Muscle of leg (tissue), 11 donors: ENCODE measurements around the gene DIP2C. TPM values are rescaled to one million over a fixed set of nuclear protein-coding genes. Genes with fewer than 3 reads are reported as not detected.
"Not testable (repeated sequence)": the region's sequence is repeated elsewhere in the genome, so short reads cannot be mapped to it uniquely, and the experiment has no call there.

Experiments used
- DNase-seq: peaks from one replicate; pipeline ENCODE4 v3.0.0; 2013
- H3K27ac ChIP-seq: one replicate; pipeline ENCODE4 v1.5.1; 2013; ENCODE audit warnings: mild to moderate bottlenecking, low read length, control low read depth
- H3K27me3 ChIP-seq: one replicate; pipeline ENCODE4 v1.6.1; 2013; ENCODE audit warnings: low read length; ENCODE audit not compliant: control insufficient read depth, insufficient read depth
- H3K36me3 ChIP-seq: one replicate; pipeline ENCODE4 v1.6.1; 2013; ENCODE audit warnings: low read length; ENCODE audit not compliant: control insufficient read depth, insufficient read depth
- H3K4me1 ChIP-seq: one replicate; pipeline ENCODE4 v1.6.1; 2013; ENCODE audit warnings: low read length; ENCODE audit not compliant: control insufficient read depth, insufficient read depth
- H3K4me3 ChIP-seq: one replicate; pipeline ENCODE4 v1.5.1; 2013; ENCODE audit warnings: low read length, control low read depth
- H3K9me3 ChIP-seq: replicated peaks from 2 replicates; pipeline ENCODE4 v1.6.1; 2013; ENCODE audit warnings: low read depth, low read length; ENCODE audit not compliant: control insufficient read depth
- WGBS: methylation state at CpG from one replicate; pipeline ENCODE4 v1.1.5; 2013; ENCODE audit warnings: missing lambda C conversion rate; ENCODE audit not compliant: insufficient coverage; 5-methylcytosine and 5-hydroxymethylcytosine counted together
- polyA plus RNA-seq, 8 donors: library from polyadenylated mRNA; unstranded; fragments of 120-200 nt; gene quantifications; one replicate each; pipeline versions ENCODE4 v1.2.1 to v1.2.3, GENCODE V29; 2013; ENCODE audit warnings: inconsistent platforms in 1 of 8, low replicate concordance in 1 of 8; ENCODE audit not compliant: insufficient read length in 8 of 8, insufficient read depth in 1 of 8
- total RNA-seq: library from RNA; stranded (reverse); fragments of 120-200 nt; gene quantifications from one replicate; pipeline ENCODE4 v1.2.4, GENCODE V29; 2013

Gene DIP2C
- total and polyA plus RNA-seq, 9 donors, result 15.1 to 30.8 (median 24.8) TPM

- no peak for DNase-seq
- no peaks in the 10 kb centered on the region for H3K9me3 ChIP-seq
- H3K27ac ChIP-seq, result no peak overlapping the region
- no peaks in the 10 kb centered on the region for H3K27me3 ChIP-seq
- peaks cover 35% of the 10 kb centered on the region for H3K4me1 ChIP-seq
- no peak overlapping the region for H3K4me3 ChIP-seq
- peaks cover 3% of the 10 kb centered on the region for H3K36me3 ChIP-seq
- WGBS, result 70% methylated on average over 9 of the region's 25 CpGs
Observed at GRCh38 chr10:519716-520401, 169.6 kb downstream of the DIP2C start.

GRCh38 chr10:519055-519715 is 170.3 kb downstream of the DIP2C start:
- Histone ChIP-seq H3K27ac (no peak overlapping the region), H3K4me1 (peaks cover 41% of the 10 kb centered on the region), H3K9me3 (no peaks in the 10 kb centered on the region), H3K4me3 (no peak overlapping the region), H3K27me3 (no peaks in the 10 kb centered on the region), H3K36me3 (peaks cover 3% of the 10 kb centered on the region)
- no peak for DNase-seq
- 79% methylated on average over 15 of the region's 16 CpGs for WGBS

GRCh38 chr10:517872-518475 is 171.5 kb downstream of the DIP2C start:
- 83% methylated on average over 11 of the region's 15 CpGs for WGBS
- Histone ChIP-seq H3K36me3 (peaks cover 3% of the 10 kb centered on the region), H3K27ac (no peak overlapping the region), H3K27me3 (no peaks in the 10 kb centered on the region), H3K9me3 (no peaks in the 10 kb centered on the region), H3K4me3 (no peak overlapping the region), H3K4me1 (peaks cover 47% of the 10 kb centered on the region)
- no peak for DNase-seq

GRCh38 chr10:517241-517830 is 172.1 kb downstream of the DIP2C start:
- DNase-seq, result no peak
- Histone ChIP-seq H3K4me1 (peaks cover 45% of the 10 kb centered on the region), H3K27ac (no peak overlapping the region), H3K9me3 (no peaks in the 10 kb centered on the region), H3K36me3 (peaks cover 3% of the 10 kb centered on the region), H3K27me3 (no peaks in the 10 kb centered on the region), H3K4me3 (no peak overlapping the region)
- WGBS, result 80% methylated on average over 2 of the region's 11 CpGs

- 79% methylated on average over 8 of the region's 10 CpGs for WGBS
Observed at GRCh38 chr10:516764-517163, 172.7 kb downstream of the DIP2C start.

GRCh38 chr10:515674-516073 is 173.8 kb downstream of the DIP2C start:
- 93% methylated on average over 3 of the region's 8 CpGs for WGBS
- Histone ChIP-seq H3K4me3 (no peak overlapping the region), H3K4me1 (peaks cover 47% of the 10 kb centered on the region), H3K27ac (no peak overlapping the region), H3K27me3 (no peaks in the 10 kb centered on the region), H3K9me3 (no peaks in the 10 kb centered on the region), H3K36me3 (peaks cover 3% of the 10 kb centered on the region)
- DNase-seq, result no peak

More at GRCh38 chr10:516764-517163, 172.7 kb downstream of the DIP2C start:
- Histone ChIP-seq H3K4me3 (no peak overlapping the region), H3K9me3 (no peaks in the 10 kb centered on the region), H3K27ac (no peak overlapping the region), H3K27me3 (no peaks in the 10 kb centered on the region), H3K36me3 (peaks cover 3% of the 10 kb centered on the region), H3K4me1 (peaks cover 44% of the 10 kb centered on the region)
- no peak for DNase-seq

GRCh38 chr10:514137-514671 is 175.3 kb downstream of the DIP2C start:
- H3K4me1 ChIP-seq, result peaks cover 51% of the 10 kb centered on the region
- no peak for DNase-seq

GRCh38 chr10:513393-513792 is 176.1 kb downstream of the DIP2C start:
- Histone ChIP-seq H3K36me3 (no peaks in the 10 kb centered on the region), H3K9me3 (no peaks in the 10 kb centered on the region), H3K4me1 (peaks cover 45% of the 10 kb centered on the region), H3K27me3 (no peaks in the 10 kb centered on the region), H3K27ac (no peak overlapping the region), H3K4me3 (no peak overlapping the region)
- no peak for DNase-seq
- 88% methylated on average over 10 of the region's 18 CpGs for WGBS

More at GRCh38 chr10:514137-514671, 175.3 kb downstream of the DIP2C start:
- 51% methylated on average over 22 of the region's 22 CpGs for WGBS
- H3K4me3 ChIP-seq, result no peak overlapping the region
- no peaks in the 10 kb centered on the region for H3K9me3 ChIP-seq
- H3K27me3 ChIP-seq, result no peaks in the 10 kb centered on the region
- H3K27ac ChIP-seq, result peak overlapping the region; percentile 29
- H3K36me3 ChIP-seq, result no peaks in the 10 kb centered on the region

GRCh38 chr10:512661-513060 is 176.8 kb downstream of the DIP2C start:
- H3K4me1 ChIP-seq, result peaks cover 41% of the 10 kb centered on the region
- H3K4me3 ChIP-seq, H3K36me3 ChIP-seq, DNase-seq, H3K27me3 ChIP-seq, H3K9me3 ChIP-seq, H3K27ac ChIP-seq: not testable (repeated sequence)
- WGBS, result no CpG with 5 or more reads among the region's 5 CpGs

GRCh38 chr10:511849-512191 is 177.6 kb downstream of the DIP2C start:
- Histone ChIP-seq H3K9me3 (no peaks in the 10 kb centered on the region), H3K4me3 (no peak overlapping the region), H3K27ac (peak overlapping the region; percentile 78), H3K4me1 (peaks cover 41% of the 10 kb centered on the region), H3K36me3 (peaks cover 2% of the 10 kb centered on the region), H3K27me3 (no peaks in the 10 kb centered on the region)
- WGBS, result 51% methylated on average over 13 of the region's 14 CpGs
- no peak for DNase-seq
